Activated CD8-positive, alpha-beta memory T cell treated with anti-CD3 and anti-CD28 coated beads, Interleukin-2, amount 50 U/mL, for 1 hour (primary cell): ENCODE measurements around the gene GPHA2.

ENCODE experiments used
- DNase-seq: peaks from one replicate; pipeline ENCODE4 v3.0.0-alpha.2; 2020; ENCODE audit errors: extremely low read depth

GPHA2 gene

GRCh38 chr11:64910451-64911093 lies 25.1 kb downstream of the GPHA2 start:
- no peak for DNase-seq

GRCh38 chr11:64909653-64910343 lies 25.9 kb downstream of the GPHA2 start:
- no peak for DNase-seq

GRCh38 chr11:64908766-64909165 lies 26.9 kb downstream of the GPHA2 start:
- no peak for DNase-seq

- no peak for DNase-seq
Measured at GRCh38 chr11:64906314-64906635, 29.4 kb downstream of the GPHA2 start.

GRCh38 chr11:64905516-64906313 lies 30.0 kb downstream of the GPHA2 start:
- DNase-seq = no peak

GRCh38 chr11:64903291-64903833 lies 32.3 kb downstream of the GPHA2 start:
- DNase-seq = no peak

- no peak for DNase-seq
Measured at GRCh38 chr11:64902102-64902900, 33.4 kb downstream of the GPHA2 start.

GRCh38 chr11:64900774-64901173 lies 34.9 kb downstream of the GPHA2 start:
- DNase-seq = no peak

GRCh38 chr11:64900263-64900678 lies 35.4 kb downstream of the GPHA2 start:
- peak; percentile 34 for DNase-seq

GRCh38 chr11:64898541-64898940 lies 37.2 kb downstream of the GPHA2 start:
- DNase-seq = no peak

- no peak for DNase-seq
Measured at GRCh38 chr11:64898076-64898445, 37.6 kb downstream of the GPHA2 start.

GRCh38 chr11:64897381-64898075 lies 38.2 kb downstream of the GPHA2 start:
- no peak for DNase-seq

- DNase-seq = no peak
Measured at GRCh38 chr11:64896448-64897022, 39.2 kb downstream of the GPHA2 start.

- no peak for DNase-seq
Measured at GRCh38 chr11:64894812-64895452, 40.8 kb downstream of the GPHA2 start.

GRCh38 chr11:64894070-64894811 lies 41.5 kb downstream of the GPHA2 start:
- peak; percentile 75 for DNase-seq

- no peak for DNase-seq
Measured at GRCh38 chr11:64893194-64894069, 42.3 kb downstream of the GPHA2 start.

- DNase-seq = no peak
Measured at GRCh38 chr11:64892838-64893193, 42.9 kb downstream of the GPHA2 start.

GRCh38 chr11:64892411-64892831 lies 43.3 kb downstream of the GPHA2 start:
- no peak for DNase-seq

GRCh38 chr11:64891880-64892279 lies 43.8 kb downstream of the GPHA2 start:
- DNase-seq = no peak
